Karpas-422 (cell line): ENCODE results near the gene C1orf94. TPM values are rescaled to one million over a fixed set of nuclear protein-coding genes. Genes with fewer than 3 reads are reported as not detected.

Source experiments
- DNase-seq: peaks from one replicate; pipeline ENCODE4 v3.0.0-alpha.2; 2015
- H2AFZ ChIP-seq: fragments of 200-600 bp; sonication (generic); 2 replicates; pipeline ENCODE4 v1.6.1; 2014; ENCODE audit warnings: antibody characterized with exemption, low read length, mixed read lengths
- H3K27ac ChIP-seq: fragments of 200-600 bp; sonication (generic); 2 replicates; pipeline ENCODE4 v1.5.1; 2014; ENCODE audit warnings: mild to moderate bottlenecking, low read length, moderate library complexity
- H3K27me3 ChIP-seq: fragments of 200-600 bp; sonication (generic); 2 replicates; pipeline ENCODE4 v1.6.1; 2014; ENCODE audit warnings: low read length, mixed read lengths
- H3K36me3 ChIP-seq: fragments of 200-600 bp; sonication (generic); 2 replicates; pipeline ENCODE4 v1.6.1; 2014; ENCODE audit warnings: low read length, mixed read lengths; ENCODE audit not compliant: insufficient read depth
- H3K4me1 ChIP-seq: fragments of 200-600 bp; sonication (generic); 2 replicates; pipeline ENCODE4 v1.6.1; 2014; ENCODE audit warnings: mild to moderate bottlenecking, low read length, mixed read lengths
- H3K4me2 ChIP-seq: fragments of 200-600 bp; sonication (generic); 2 replicates; pipeline ENCODE4 v1.6.1; 2014; ENCODE audit warnings: low read length, low read depth, mild to moderate bottlenecking; ENCODE audit not compliant: poor library complexity, severe bottlenecking
- H3K4me3 ChIP-seq: fragments of 200-600 bp; sonication (generic); 2 replicates; pipeline ENCODE4 v1.5.1; 2014; ENCODE audit warnings: mild to moderate bottlenecking, antibody characterized with exemption, low read length, mixed read lengths
- H3K79me2 ChIP-seq: fragments of 200-600 bp; sonication (generic); 2 replicates; pipeline ENCODE4 v1.6.1; 2014; ENCODE audit warnings: mild to moderate bottlenecking, low read length, mixed read lengths
- H3K9ac ChIP-seq: fragments of 200-600 bp; sonication (generic); 2 replicates; pipeline ENCODE4 v1.6.0; 2014; ENCODE audit warnings: low read length
- H3K9me2 ChIP-seq: fragments of 200-600 bp; sonication (generic), shearing (Covaris generic); replicated peaks from 2 replicates; pipeline ENCODE4 v1.6.0; 2014; ENCODE audit warnings: mild to moderate bottlenecking, low read length, moderate library complexity; ENCODE audit not compliant: insufficient read depth
- H3K9me3 ChIP-seq: fragments of 300-700, 200-600 bp; sonication (generic); 2 replicates; pipeline ENCODE4 v1.6.1; 2014; ENCODE audit warnings: low read length, mixed read lengths
- H4K20me1 ChIP-seq: fragments of 200-600 bp; sonication (generic); 2 replicates; pipeline ENCODE4 v1.6.1; 2014; ENCODE audit warnings: mild to moderate bottlenecking, antibody characterized with exemption, low read length, low read depth; ENCODE audit not compliant: insufficient read depth
- total RNA-seq: library from RNA; depleted of rRNA; stranded (reverse); fragments of >200 nt; shearing (Covaris generic); gene quantifications from 2 replicates; pipeline ENCODE4 v1.2.3, GENCODE V29; 2014; ENCODE audit warnings: low replicate concordance

The C1orf94 gene
- total RNA-seq, 1 experiment from 2014 or later, result not detected

GRCh38 chr1:34156739-34157138 is 20.0 kb upstream of the C1orf94 start:
- Histone ChIP-seq H3K79me2 (no peaks in the 10 kb centered on the region), H3K9me3 (no peaks in the 10 kb centered on the region), H3K4me2 (no peak overlapping the region), H3K36me3 (no peaks in the 10 kb centered on the region), H3K4me1 (no peaks in the 10 kb centered on the region), H3K9ac (no peak overlapping the region), H3K27ac (no peak overlapping the region), H3K9me2 (no peaks in the 10 kb centered on the region), H4K20me1 (no peaks in the 10 kb centered on the region), H3K4me3 (no peak overlapping the region), H3K27me3 (no peaks in the 10 kb centered on the region), H2AFZ (no peak overlapping the region)
- DNase-seq, result no peak

GRCh38 chr1:34162852-34163766 is 13.6 kb upstream of the C1orf94 start:
- Histone ChIP-seq H3K4me1 (no peaks in the 10 kb centered on the region), H3K9me2 (no peaks in the 10 kb centered on the region), H3K9me3 (no peaks in the 10 kb centered on the region), H3K4me2 (no peak overlapping the region), H2AFZ (no peak overlapping the region), H4K20me1 (no peaks in the 10 kb centered on the region), H3K4me3 (no peak overlapping the region), H3K27me3 (no peaks in the 10 kb centered on the region), H3K36me3 (no peaks in the 10 kb centered on the region), H3K9ac (no peak overlapping the region), H3K79me2 (no peaks in the 10 kb centered on the region), H3K27ac (no peak overlapping the region)
- DNase-seq, result peak; percentile 76

- Histone ChIP-seq H3K27ac (no peak overlapping the region), H3K79me2 (no peaks in the 10 kb centered on the region), H3K9me2 (no peaks in the 10 kb centered on the region), H3K9ac (no peak overlapping the region), H3K4me2 (no peak overlapping the region), H3K27me3 (no peaks in the 10 kb centered on the region), H3K4me3 (no peak overlapping the region), H3K9me3 (no peaks in the 10 kb centered on the region), H3K36me3 (no peaks in the 10 kb centered on the region), H3K4me1 (no peaks in the 10 kb centered on the region), H2AFZ (no peak overlapping the region), H4K20me1 (no peaks in the 10 kb centered on the region)
- DNase-seq, result no peak
Measured at GRCh38 chr1:34163792-34164731, 12.6 kb upstream of the C1orf94 start.

GRCh38 chr1:34164771-34165391 is 11.8 kb upstream of the C1orf94 start, which contains the start of gene CSMD2:
Gene CSMD2, minus strand, starts transcription at chr1:34165230. Its CDS starts 133 bp downstream, at chr1:34165097.
- H4K20me1 ChIP-seq, result no peaks in the 10 kb centered on the region
- no peaks in the 10 kb centered on the region for H3K4me1 ChIP-seq
- no peak within 1 kb of the TSS for H3K4me2 ChIP-seq
- no peaks in the 10 kb centered on the region for H3K9me2 ChIP-seq
- H3K9ac ChIP-seq, result no peak within 1 kb of the TSS
- H3K4me3 ChIP-seq, result no peak within 1 kb of the TSS
- no peak for DNase-seq
- H3K79me2 ChIP-seq, result no peaks in the 10 kb centered on the region
- H3K36me3 ChIP-seq, result no peaks in the 10 kb centered on the region
- H2AFZ ChIP-seq, result no peak within 1 kb of the TSS
- no peaks in the 10 kb centered on the region for H3K27me3 ChIP-seq
- H3K9me3 ChIP-seq, result no peaks in the 10 kb centered on the region
- H3K27ac ChIP-seq, result no peak within 1 kb of the TSS

- Histone ChIP-seq H3K27me3 (no peaks in the 10 kb centered on the region), H3K36me3 (no peaks in the 10 kb centered on the region), H3K27ac (no peak overlapping the region), H4K20me1 (no peaks in the 10 kb centered on the region), H3K79me2 (no peaks in the 10 kb centered on the region), H3K9me2 (no peaks in the 10 kb centered on the region), H3K4me1 (no peaks in the 10 kb centered on the region), H3K4me3 (no peak overlapping the region), H3K9ac (no peak overlapping the region), H3K4me2 (no peak overlapping the region), H2AFZ (no peak overlapping the region), H3K9me3 (no peaks in the 10 kb centered on the region)
- DNase-seq, result no peak
Measured at GRCh38 chr1:34165422-34165921, 11.2 kb upstream of the C1orf94 start.

GRCh38 chr1:34166191-34166624 is 10.5 kb upstream of the C1orf94 start:
- Histone ChIP-seq H3K9me2 (no peaks in the 10 kb centered on the region), H4K20me1 (no peaks in the 10 kb centered on the region), H3K4me3 (no peak overlapping the region), H2AFZ (no peak overlapping the region), H3K4me1 (no peaks in the 10 kb centered on the region), H3K27me3 (no peaks in the 10 kb centered on the region), H3K36me3 (no peaks in the 10 kb centered on the region), H3K9ac (no peak overlapping the region), H3K4me2 (no peak overlapping the region), H3K79me2 (no peaks in the 10 kb centered on the region), H3K9me3 (no peaks in the 10 kb centered on the region), H3K27ac (no peak overlapping the region)
- DNase-seq, result no peak

GRCh38 chr1:34166625-34167361 is 9.9 kb upstream of the C1orf94 start:
- no peak overlapping the region for H3K9ac ChIP-seq
- H4K20me1 ChIP-seq, result no peaks in the 10 kb centered on the region
- no peaks in the 10 kb centered on the region for H3K9me3 ChIP-seq

More at GRCh38 chr1:34166625-34167361, 9.9 kb upstream of the C1orf94 start:
- Histone ChIP-seq H3K4me1 (no peaks in the 10 kb centered on the region), H3K4me2 (no peak overlapping the region), H3K27ac (no peak overlapping the region), H3K79me2 (no peaks in the 10 kb centered on the region), H3K4me3 (no peak overlapping the region), H3K27me3 (no peaks in the 10 kb centered on the region), H2AFZ (no peak overlapping the region), H3K36me3 (no peaks in the 10 kb centered on the region), H3K9me2 (no peaks in the 10 kb centered on the region)
- DNase-seq, result no peak
